Smooth muscle cell (in vitro differentiated cells): ENCODE data around the gene SUSD3. TPM values are rescaled to one million over a fixed set of nuclear protein-coding genes. Genes with fewer than 3 reads are reported as not detected.
A peak's percentile ranks its signal among the peaks of the same experiment; 100 is the strongest.

ENCODE experiments used
- DNase-seq: peaks from one replicate; lab custom pipeline; 2025; ENCODE audit not compliant: unreplicated experiment; lab: John Stamatoyannopoulos, UW
- H2AFZ ChIP-seq: fragments of 200-600 bp; sonication (generic); 2 replicates; pipeline ENCODE4 v1.6.0; 2016; ENCODE audit warnings: antibody characterized with exemption, low read depth, mild to moderate bottlenecking
- H3F3A ChIP-seq: fragments of 200-600 bp; sonication (generic); 2 replicates; pipeline ENCODE4 v1.6.0; 2017; ENCODE audit warnings: antibody characterized with exemption, low read depth
- H3K27ac ChIP-seq: fragments of 200-600 bp; sonication (generic); 2 replicates; pipeline ENCODE4 v1.5.1; 2016; ENCODE audit warnings: low read depth, mild to moderate bottlenecking
- H3K27me3 ChIP-seq: fragments of 200-600 bp; sonication (generic); 2 replicates; pipeline ENCODE4 v1.6.1; 2016; ENCODE audit warnings: low read depth, mild to moderate bottlenecking
- H3K36me3 ChIP-seq: fragments of 200-600 bp; sonication (generic); 2 replicates; pipeline ENCODE4 v1.5.1; 2016; ENCODE audit warnings: low read depth
- H3K4me1 ChIP-seq: fragments of 200-600 bp; sonication (generic); 2 replicates; pipeline ENCODE4 v1.5.1; 2016; ENCODE audit warnings: low read depth
- H3K4me2 ChIP-seq: fragments of 200-600 bp; sonication (generic); 2 replicates; pipeline ENCODE4 v1.6.0; 2016; ENCODE audit warnings: mild to moderate bottlenecking
- H3K4me3 ChIP-seq: fragments of 200-600 bp; sonication (generic); 2 replicates; pipeline ENCODE4 v1.5.1; 2016; ENCODE audit warnings: mild to moderate bottlenecking
- H3K79me2 ChIP-seq: fragments of 200-600 bp; sonication (generic); 2 replicates; pipeline ENCODE4 v1.6.0; 2016; ENCODE audit warnings: low read depth, mild to moderate bottlenecking
- H3K9ac ChIP-seq: fragments of 200-600 bp; sonication (generic); 2 replicates; pipeline ENCODE4 v1.6.0; 2016; ENCODE audit warnings: low read depth
- H3K9me3 ChIP-seq: fragments of 200-600 bp; sonication (generic); replicated peaks from 2 replicates; pipeline ENCODE4 v1.5.1; 2016; ENCODE audit warnings: low read depth
- H4K20me1 ChIP-seq: fragments of 200-600 bp; sonication (generic); 2 replicates; pipeline ENCODE4 v1.6.0; 2016; ENCODE audit warnings: low read depth
- WGBS: methylation state at CpG from one replicate; pipeline ENCODE4 v1.1.7; 2016; ENCODE audit warnings: low lambda C conversion rate; 5-methylcytosine and 5-hydroxymethylcytosine counted together
- polyA plus RNA-seq: library from polyadenylated mRNA; unstranded; fragments of >200 nt; fragmentation: Nextera tagmentation; extraction: Ambion mirVana; gene quantifications from 2 replicates; pipeline ENCODE4 v1.2.1, GENCODE V29; 2016
- total RNA-seq: library from RNA; depleted of rRNA; stranded (reverse); fragments of >200 nt; gene quantifications from 2 replicates; pipeline ENCODE4 v1.2.3, GENCODE V29; 2014
- TF ChIP-seq, protein P1 (sequence below): fragments of 200-600 bp; sonication (generic); IDR thresholded peaks from 2 replicates; pipeline ENCODE4 v1.5.1; 2017; ENCODE audit warnings: borderline replicate concordance, mild to moderate bottlenecking, antibody characterized with exemption; ENCODE audit not compliant: insufficient read depth, poor library complexity, severe bottlenecking

SUSD3 gene
- total and polyA plus RNA-seq, 2 experiments from 2014 or later = 0.34 TPM; not detected in 1

DNA sequence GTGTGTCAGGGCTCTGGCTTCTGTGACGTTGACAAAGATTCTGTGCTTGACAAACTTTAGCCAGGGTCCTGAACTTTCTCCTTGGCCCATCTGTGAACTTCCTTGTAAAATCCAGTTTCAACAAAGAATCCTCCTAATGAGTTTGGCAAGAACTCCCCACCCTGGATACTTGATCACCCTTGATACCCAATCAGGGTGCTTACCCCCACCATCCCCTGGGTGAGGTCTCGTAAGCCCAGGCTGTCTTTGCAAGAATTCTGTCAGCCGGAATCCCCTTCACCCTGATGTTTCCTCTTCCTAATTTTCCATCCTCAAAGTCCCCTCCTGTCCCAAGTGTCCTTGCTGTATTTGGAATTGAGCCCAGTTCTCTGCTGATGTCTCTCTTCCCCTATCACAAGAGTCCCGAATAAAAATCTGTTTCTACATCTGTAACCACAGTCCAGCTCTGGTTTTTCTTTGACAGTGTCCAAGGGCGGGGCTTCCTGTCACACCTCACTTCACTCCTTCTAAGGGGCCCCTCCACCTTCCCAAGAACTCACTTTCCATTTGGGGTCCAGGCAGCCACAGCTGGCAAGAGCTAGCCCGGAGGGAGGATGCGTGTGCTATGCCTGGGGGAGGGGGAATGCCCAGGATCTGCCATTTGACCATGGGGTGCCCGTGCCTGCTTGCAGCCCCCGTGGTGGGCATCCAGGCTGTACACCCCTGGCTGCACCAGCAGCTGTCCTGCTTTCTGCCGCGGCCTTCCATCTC is 34.8 kb downstream of the SUSD3 start:
- Histone ChIP-seq H3K9ac (no peak overlapping the region), H3K9me3 (no peaks in the 10 kb centered on the region), H3F3A (peaks cover 13% of the 10 kb centered on the region), H3K4me1 (peaks cover 4% of the 10 kb centered on the region), H3K27ac (peak overlapping the region; percentile 15), H3K27me3 (no peaks in the 10 kb centered on the region), H2AFZ (no peak overlapping the region), H4K20me1 (peaks cover 6% of the 10 kb centered on the region), H3K4me2 (no peak overlapping the region), H3K4me3 (no peak overlapping the region), H3K36me3 (no peaks in the 10 kb centered on the region), H3K79me2 (peaks cover 14% of the 10 kb centered on the region)
- TF ChIP-seq, protein P1, sequence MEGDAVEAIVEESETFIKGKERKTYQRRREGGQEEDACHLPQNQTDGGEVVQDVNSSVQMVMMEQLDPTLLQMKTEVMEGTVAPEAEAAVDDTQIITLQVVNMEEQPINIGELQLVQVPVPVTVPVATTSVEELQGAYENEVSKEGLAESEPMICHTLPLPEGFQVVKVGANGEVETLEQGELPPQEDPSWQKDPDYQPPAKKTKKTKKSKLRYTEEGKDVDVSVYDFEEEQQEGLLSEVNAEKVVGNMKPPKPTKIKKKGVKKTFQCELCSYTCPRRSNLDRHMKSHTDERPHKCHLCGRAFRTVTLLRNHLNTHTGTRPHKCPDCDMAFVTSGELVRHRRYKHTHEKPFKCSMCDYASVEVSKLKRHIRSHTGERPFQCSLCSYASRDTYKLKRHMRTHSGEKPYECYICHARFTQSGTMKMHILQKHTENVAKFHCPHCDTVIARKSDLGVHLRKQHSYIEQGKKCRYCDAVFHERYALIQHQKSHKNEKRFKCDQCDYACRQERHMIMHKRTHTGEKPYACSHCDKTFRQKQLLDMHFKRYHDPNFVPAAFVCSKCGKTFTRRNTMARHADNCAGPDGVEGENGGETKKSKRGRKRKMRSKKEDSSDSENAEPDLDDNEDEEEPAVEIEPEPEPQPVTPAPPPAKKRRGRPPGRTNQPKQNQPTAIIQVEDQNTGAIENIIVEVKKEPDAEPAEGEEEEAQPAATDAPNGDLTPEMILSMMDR = no peak
- WGBS = 80% methylated on average over 11 of the region's 11 CpGs
- DNase-seq = no peak

DNA sequence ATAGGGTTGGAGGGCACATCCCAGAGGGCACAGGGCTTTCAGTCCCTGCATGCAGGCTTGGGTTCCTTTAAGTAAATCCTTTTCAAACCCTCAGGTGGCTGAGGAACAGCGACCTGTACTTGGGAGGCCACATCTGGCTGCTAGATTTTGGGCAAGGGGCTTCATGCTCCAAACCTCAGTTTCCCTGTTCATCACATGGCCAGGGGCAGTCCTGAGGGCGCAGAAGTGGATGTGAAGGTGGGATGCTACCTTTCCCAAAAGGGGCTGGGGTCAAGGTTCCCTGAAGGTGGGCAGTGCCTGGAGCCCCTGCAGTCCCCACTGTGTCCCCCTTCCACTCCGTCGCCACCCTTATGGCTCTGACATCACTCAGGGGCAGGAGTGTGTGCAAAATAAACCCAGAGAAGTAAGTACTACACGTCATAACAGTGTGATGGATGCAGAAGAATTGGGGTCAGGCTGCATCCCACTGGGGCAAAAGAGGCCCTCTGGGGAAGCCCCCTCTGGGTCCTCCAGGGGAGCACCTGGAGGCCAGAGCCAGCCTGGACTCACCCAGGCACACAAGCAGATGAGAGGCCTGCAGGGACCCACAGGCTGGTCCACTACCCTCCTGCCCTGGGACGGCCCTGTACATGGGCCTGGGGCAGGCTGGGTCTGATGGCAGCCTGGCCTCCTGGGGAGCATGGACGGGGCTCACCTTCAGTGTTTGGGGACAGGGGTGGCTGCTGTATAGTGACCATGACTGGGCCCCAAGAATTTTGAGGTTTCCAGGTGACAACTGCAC is 35.6 kb downstream of the SUSD3 start:
- H3K9me3 ChIP-seq = no peaks in the 10 kb centered on the region
- no peak overlapping the region for H3K4me2 ChIP-seq
- no peak for DNase-seq
- H3K27me3 ChIP-seq = no peaks in the 10 kb centered on the region
- TF ChIP-seq, protein P1 = no peak
- peaks cover 15% of the 10 kb centered on the region for H3F3A ChIP-seq
- no peak overlapping the region for H3K4me3 ChIP-seq
- peaks cover 11% of the 10 kb centered on the region for H4K20me1 ChIP-seq
- H3K36me3 ChIP-seq = no peaks in the 10 kb centered on the region
- H3K27ac ChIP-seq = peak overlapping the region; percentile 79
- H2AFZ ChIP-seq = no peak overlapping the region
- no peak overlapping the region for H3K9ac ChIP-seq
- H3K79me2 ChIP-seq = peaks cover 16% of the 10 kb centered on the region
- 78% methylated on average over 7 of the region's 7 CpGs for WGBS
- H3K4me1 ChIP-seq = peaks cover 4% of the 10 kb centered on the region

DNA sequence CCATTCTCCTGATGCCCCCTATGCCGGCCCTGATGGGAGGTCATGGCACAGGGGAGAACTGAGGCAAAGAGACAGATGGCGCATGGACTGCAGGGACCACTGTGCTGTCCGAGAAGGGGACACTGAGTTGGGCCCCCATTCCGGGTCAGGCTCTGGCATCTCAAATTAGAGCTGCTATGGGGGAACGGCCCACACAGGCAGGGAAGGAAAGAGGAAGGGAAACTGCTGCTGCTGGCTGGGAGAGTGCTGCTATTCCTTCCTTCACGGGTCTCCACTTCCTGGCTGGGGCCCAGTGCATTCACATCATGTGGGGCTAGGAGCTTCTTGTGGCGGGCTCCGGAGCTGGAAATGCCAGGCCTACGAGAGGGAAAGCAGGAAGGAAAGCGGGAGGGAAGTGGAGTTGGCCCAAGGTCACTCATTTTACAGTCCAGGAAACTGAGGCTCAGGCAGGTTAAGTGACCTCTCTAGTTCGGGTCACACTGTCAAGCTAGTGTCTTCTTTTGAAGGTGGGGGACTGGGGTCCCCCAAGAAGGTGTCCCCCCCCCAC is 36.2 kb downstream of the SUSD3 start:
- peak overlapping the region; percentile 74 for H3K9ac ChIP-seq
- peaks cover 4% of the 10 kb centered on the region for H3K4me1 ChIP-seq
- DNase-seq = no peak
- peak overlapping the region; percentile 45 for H3K4me3 ChIP-seq
- 81% methylated on average over 11 of the region's 11 CpGs for WGBS
- peaks cover 22% of the 10 kb centered on the region for H3K79me2 ChIP-seq
- H3F3A ChIP-seq = peaks cover 19% of the 10 kb centered on the region
- H4K20me1 ChIP-seq = peaks cover 17% of the 10 kb centered on the region
- H3K9me3 ChIP-seq = no peaks in the 10 kb centered on the region
- H3K27me3 ChIP-seq = no peaks in the 10 kb centered on the region
- no peak overlapping the region for H2AFZ ChIP-seq
- peak overlapping the region; percentile 79 for H3K27ac ChIP-seq
- TF ChIP-seq, protein P1 = no peak
- peak overlapping the region; percentile 80 for H3K4me2 ChIP-seq
- no peaks in the 10 kb centered on the region for H3K36me3 ChIP-seq
